NCI-H146 treated with DMSO at 0.1 percent for 48 hours (cell line): ENCODE results near the gene CISH.
A peak's percentile ranks its signal among the peaks of the same experiment; 100 is the strongest.

Source experiments
- DNase-seq: peaks from one replicate; lab custom pipeline; 2025; ENCODE audit not compliant: unreplicated experiment; lab: John Stamatoyannopoulos, UW

Gene CISH

DNA sequence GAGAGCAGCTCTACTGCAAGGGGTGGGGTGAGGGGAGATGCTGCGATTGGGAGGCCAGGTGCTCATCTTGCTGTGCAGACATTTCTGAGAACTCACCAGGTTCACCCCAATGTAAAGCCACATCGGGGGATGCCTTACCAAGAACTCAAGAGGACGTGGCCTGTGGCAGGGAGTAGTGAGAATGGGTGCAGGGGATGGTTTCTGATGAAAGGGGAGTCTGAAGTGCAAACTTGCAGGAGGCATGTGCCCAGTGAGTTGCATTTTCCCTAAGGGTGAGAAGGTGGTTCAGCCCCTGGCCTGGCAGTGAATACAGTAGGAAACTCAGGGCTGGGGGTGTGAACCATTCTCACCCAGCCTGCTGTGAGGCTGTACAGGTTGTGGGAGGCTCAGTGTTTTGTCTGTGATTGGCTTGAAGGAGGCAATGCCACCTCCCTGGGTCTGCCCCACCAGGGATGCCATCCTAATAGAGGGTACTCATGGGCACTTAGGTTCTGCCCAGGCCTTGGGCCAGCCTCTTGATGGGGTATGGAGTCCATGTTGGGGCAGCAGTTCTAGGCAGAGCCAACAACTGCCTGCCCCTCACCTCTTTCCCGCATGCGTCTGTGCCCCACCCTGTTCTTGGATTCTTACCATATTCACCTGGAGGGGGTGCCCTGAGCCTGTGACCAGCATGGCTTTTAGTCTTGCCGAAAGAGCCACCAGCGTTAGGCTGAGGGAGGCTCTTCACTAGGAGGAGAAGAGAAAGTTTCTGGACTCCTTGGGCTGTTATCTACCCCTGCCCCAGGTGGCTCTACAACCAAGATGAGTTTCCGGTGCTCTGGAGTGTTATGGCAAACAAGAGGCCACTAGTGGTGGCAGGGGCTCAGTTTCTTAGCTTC, 37.8 kb downstream of the CISH start:
- no peak for DNase-seq

DNA sequence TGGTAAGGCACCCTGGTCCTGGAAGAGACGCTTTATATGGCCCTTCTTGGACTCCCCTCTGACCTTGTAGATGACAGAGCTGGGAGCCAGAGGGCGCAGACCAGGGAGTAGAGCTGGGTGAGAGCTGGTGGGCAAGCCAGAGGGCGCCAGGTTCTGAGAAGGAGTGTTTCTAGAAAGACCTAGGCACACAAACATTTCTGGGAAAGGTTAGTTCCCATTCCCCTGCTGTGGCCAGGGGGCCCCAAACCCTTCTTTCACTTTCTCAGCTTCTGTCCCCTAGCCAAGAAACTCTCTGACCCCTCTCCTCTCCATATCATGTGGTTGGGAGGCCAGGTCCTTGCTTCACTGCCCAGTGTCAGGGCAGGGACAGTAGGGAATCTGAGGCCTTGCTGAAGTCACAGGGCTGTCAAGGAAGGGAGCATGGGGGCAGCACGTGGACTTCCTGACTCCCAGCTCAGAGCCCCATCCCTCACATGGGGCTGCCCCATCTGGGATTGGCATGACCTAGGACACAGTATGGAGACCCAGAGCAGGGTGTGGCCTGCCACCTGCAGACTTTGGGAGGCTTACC, 38.7 kb downstream of the CISH start:
- no peak for DNase-seq

DNA sequence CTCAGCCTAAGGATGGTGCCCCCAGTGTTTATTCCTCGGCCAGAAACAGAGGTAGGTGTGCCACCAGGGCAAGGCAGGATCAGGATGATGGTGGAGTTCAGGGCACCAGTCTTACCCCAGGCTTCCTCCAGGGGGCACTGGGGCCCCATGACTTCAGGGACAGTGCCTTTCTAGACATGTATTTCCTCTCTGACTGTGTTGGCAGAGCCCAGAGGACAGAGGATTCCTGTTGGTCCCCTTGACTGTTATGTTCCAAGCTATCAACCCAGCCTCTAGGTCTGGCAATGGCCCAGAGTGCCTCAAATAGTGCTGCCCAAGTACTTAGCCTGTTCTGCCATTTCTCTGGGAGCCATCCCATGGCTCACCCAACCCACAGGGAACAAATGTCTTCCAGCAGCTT, 39.4 kb downstream of the CISH start:
- no peak for DNase-seq

DNA sequence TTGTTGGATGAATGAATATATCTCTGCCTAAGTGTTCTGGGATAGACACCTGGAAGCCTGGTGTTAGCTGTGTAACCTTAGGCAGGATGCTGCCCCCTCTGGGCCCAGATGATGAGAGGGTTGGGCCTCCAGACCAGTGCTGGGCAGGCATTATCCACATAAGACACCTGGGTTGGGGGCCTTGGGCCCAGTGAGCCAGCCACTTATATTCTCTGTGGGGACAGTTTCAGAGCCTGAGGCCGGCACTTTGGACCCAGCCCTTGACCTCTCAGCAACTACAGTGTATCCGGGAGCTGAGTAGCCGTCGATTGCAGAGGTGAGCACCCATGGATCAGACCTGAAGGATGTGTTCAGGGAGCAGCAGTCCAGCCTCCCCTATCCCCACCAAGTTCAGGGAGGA, 40.1 kb downstream of the CISH start:
- no peak for DNase-seq

DNA sequence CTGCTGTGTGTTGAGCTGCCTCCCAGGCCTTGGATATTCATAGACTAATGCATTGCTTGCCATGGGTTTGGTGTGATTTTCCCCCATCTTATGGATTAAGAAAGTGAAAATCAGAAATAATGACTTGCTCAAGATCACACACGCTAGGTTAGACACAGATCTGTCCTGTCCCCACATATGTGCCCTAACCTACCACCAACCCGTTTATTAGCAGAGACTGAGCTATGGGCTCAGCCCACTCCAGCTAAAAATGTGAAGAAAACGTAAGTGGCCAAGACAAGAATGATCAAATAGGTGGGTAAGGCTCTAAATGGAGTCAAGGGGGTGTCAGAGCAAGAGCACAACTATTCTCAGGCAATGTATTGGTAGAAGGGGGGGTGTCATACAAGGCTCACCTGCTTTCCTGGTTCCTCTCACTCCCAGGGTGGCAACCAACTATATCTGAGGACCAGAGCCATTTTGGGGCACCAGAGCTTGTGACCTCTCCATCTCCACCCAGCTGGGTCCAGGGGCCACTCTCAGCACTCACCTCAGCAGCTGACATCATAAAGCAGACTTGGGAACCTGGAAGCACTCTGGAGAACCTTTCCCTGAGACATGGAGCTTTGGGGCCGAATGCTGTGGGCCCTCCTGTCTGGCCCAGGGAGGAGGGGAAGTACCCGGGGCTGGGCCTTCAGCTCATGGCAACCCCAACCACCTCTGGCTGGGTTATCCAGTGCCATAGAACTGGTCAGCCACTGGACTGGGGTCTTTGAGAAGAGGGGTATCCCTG, 40.9 kb downstream of the CISH start:
- DNase-seq, result no peak

DNA sequence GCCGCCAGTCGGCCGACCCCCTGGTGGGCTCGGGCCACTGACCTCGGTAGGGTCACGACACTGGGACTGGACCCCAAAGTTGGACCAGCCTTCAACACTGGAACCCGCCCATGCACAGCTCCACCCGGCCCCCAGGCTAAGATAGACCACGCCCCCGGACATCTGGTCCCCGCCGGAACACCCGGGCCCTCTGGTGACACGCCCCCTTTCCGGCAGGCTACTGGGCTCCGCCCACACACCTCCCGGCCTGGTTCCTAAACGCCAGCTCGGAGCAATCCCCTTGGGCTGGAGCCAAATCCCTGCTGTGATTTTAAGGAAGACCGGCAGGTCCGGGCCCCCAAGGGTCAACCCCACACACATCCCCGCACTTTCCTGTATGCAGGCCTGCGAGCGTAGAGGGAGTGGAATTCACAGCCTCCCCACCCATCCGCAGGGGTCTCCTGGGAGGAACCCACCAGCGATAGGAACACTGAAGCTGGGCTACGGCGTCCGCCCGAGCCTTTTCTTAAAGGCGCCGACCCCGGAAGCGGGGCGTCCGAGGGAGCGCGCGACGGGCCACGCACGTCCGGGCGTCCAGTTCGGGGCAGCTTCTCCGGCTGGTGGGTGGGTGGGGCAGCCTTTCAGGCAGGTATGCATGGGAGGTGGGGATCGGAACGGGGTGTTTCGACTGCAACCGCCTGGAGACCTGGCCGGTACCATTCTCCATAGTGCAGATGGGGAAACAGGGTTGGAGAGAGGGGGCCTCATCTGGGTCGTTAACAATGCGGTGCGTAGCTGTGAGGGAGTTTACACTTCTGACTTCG, 42.4 kb downstream of the CISH start, which contains the start of gene HEMK1:
Gene HEMK1, plus strand, starts transcription at position 576 of the 803 bp plus-strand sequence. CDS start 1,583 bp downstream, outside the sequence.
- peak; percentile 71 for DNase-seq

DNA sequence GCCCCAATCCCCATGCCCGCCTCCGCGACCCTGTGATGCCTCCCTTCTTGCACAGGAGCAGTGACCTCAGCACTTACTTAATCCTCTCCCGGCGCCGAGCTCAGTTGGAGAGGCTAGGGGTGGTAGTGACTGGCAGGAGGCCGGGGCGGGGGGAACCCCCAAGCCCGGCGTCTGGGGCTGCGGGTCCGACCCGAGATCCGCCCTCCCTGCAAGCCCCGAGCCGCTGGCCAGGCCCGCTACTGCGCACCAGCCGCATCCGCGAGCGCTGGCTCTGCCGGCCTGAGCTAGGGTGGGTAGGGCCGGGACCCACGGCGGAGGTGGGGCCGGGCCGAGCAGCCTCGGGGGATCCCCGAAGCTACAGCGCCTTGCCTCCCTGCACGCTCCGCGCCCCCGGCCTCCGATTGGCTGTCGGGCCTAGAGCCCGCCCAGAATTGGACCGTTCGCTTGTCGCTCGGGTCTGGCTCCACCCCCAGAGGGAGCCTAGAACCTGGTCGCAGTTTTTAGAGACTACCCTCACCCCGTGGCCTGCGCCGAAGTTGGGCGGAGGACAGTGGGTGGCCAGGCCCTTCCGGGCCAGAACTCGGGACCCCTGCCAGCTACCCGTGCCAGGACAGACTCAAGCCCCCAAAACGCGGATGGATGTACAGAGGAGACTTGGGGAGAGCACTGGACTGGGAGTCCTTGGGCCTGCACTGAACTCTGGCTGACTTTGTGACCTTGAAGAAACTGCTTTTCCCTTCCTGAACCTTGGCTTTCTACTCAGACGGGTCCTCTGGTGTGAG, 44.0 kb downstream of the CISH start, which contains the start of gene C3orf18:
Gene C3orf18, minus strand, starts transcription at position 362 of the 782 bp plus-strand sequence. CDS start 2,048 bp downstream, outside the sequence.
- peak; percentile 25 for DNase-seq

DNA sequence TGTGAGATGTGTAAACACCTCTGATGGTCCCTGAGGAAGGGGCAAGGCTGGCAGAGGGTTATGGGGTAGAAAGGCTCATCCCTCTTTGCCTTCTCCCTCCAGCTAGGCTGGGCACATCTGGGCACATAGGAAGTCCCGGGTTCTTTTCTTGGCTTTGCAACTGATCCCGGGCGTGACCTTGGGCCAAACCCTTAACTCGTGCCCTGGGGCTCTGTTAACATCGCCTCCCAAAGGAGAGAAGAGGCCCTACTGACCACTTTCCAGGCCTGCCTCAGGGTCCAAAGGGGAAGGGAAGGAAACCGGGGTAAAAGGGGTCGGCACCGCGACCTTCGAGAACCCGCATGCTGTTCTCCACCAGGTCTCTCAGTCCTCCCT, 44.6 kb downstream of the CISH start:
- no peak for DNase-seq

DNA sequence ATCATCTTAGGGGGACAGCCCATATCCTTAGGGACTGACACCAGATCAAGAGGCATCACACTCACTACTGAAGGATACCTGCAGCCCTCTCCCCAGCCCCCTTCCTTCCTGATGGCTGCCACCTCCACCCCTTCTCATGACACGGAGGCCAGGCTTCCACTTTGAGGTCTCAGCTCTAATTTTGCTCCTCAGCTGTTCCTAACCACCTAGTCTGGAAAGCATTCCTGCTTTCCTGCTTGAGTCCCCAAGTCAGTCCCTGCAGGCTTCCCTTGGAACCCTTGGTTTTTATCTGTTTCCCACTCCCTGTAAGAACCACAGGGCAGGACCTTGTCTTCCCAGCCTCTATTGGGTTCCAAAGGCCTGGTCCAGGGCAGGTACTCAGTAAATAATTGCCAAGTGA, 47.3 kb downstream of the CISH start:
- DNase-seq, result no peak

DNA sequence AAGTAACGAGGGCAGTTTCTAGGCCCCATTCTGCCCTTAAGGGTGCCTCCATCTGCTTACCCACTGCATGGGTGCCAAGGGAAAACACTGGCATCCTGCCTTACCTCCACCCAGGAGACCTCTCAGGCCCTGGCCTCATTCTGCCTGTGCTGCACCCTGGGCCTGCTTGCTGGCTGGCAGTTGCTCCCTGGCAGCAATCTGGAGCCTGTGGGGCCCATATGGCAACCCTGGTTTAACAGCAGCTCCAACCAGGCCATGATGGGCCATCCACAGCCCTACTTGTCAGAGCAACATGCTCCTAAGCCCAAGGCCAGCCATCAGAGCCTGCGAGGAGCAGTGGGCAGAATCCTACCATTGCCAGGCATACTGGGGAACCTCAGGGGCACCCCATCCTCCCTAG, 47.7 kb downstream of the CISH start:
- DNase-seq, result no peak

DNA sequence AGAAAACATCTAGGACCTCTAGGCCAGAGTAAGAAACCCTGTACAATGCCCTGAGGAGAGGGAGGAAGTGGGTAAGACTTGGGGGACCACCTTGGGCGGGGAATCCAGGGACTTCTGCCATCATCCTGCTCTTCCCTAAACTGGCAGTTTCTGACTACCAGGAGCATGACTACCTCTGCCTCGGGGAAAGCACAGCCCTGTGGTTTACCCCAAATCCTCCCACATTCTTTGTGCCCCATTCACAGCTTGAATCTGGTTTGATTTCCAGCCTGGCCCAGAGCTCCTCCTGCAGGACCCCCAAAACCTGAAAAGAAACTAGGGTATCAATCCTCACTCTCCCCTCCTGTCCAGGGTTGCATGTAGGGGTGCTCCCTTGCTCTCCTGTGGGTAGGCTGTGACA, 48.7 kb downstream of the CISH start:
- no peak for DNase-seq

DNA sequence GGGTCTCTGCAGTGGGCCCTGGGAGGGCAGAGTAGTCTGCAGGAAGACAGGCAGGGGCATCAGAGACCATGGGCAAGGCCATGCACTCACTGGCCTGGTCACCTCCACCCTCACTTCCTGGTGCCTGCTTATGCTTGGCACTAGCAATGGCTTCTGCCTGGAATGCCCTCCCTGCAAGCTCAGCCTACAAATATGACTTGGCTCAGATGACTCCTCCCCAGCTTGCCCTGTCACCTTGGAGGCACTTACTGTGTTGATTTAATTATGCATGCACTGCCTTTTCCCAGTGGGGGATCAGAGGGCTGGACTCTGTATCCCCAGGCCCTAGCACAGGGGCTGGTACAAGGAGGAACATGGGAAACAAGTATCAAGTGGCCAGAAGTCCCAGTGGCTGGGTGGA, 51.9 kb downstream of the CISH start:
- no peak for DNase-seq

DNA sequence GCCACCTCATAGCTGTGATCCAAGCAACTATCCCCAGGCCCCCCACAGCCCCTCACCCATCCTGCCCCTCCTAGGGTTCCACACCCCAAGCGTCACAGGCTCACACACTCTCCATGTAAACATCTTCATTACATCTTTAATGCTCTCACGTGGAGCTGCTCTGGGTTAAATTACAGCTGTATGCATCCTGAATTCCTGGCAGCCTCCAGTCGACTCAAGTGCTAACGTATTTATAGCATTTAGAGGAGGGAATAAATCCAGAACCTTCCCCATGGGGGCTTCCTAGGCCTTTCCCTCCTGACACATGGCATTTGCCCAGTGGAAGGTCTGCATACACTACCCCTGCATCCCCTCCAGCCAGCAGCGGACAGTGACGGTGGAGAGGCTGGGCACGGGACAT, 53.7 kb downstream of the CISH start:
- DNase-seq, result no peak

DNA sequence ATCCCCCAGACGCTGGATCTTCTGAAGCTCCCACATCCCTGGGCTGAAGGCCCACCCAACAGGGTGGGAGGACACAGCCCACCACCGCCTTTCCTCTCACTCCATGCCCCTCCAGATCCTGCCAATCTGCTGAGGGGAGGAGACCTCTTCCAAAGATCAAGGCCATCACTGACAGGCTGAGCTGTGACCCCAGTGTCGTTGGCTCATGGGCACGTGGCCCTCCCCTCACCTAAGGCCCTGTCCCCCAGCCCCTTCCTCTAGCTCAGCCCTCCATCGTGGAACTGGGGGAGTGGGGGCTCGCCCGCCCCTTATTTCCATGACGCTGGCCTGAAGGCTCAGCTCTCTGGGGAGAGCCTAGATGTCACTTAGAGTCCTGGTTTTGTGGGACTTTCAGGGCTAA, 54.5 kb downstream of the CISH start:
- no peak for DNase-seq
